HG03558 (cell line): ENCODE results near the gene BMP8B.

Source experiments
- ATAC-seq: cut with Tn5 transposase; IDR thresholded peaks from one replicate; pipeline ENCODE4 v1.9.1; 2021; ENCODE audit warnings: moderate number of reproducible peaks; ENCODE audit not compliant: unreplicated experiment; ENCODE audit errors: extremely low read depth

The BMP8B gene

DNA sequence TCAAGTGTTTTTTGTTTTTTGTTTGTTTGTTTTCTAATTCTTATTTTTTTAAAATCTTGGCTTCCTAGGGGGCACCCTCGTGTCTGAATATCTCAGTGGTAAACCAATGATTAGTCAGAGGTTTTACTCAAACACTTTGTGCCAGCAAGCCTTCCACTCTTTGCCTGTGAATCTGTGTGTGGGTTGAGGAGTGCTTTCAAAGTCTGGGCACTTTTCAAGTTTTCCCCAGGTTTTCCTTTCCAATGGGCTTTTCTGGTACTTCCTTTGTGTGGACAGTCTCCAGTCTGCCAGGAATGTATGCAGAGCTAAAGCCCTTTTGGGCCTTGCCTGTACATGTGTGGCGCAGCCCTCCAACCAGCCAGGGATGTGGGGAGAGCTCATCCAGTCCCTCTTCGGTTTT is 59.6 kb downstream of the BMP8B start:
- no peak for ATAC-seq

DNA sequence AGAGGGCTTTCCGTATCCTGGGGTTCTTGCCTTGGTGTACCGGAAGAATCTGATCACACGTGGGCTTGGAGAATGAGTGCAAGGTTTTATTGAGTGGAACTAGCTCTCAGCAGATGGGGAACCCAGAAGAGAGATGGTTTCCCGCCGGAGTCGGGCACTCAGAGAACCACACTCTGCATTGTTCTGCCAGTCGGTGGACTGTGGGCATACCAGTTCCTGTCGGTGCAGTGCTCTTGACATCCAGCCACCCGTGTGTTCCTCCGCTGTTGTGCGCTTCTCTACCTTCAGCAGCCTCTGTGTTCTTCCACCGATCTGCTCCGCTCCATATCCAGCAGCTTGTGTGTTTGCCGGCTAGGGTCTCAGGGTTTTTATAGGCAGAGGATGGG is 60.7 kb downstream of the BMP8B start:
- ATAC-seq, result no peak

DNA sequence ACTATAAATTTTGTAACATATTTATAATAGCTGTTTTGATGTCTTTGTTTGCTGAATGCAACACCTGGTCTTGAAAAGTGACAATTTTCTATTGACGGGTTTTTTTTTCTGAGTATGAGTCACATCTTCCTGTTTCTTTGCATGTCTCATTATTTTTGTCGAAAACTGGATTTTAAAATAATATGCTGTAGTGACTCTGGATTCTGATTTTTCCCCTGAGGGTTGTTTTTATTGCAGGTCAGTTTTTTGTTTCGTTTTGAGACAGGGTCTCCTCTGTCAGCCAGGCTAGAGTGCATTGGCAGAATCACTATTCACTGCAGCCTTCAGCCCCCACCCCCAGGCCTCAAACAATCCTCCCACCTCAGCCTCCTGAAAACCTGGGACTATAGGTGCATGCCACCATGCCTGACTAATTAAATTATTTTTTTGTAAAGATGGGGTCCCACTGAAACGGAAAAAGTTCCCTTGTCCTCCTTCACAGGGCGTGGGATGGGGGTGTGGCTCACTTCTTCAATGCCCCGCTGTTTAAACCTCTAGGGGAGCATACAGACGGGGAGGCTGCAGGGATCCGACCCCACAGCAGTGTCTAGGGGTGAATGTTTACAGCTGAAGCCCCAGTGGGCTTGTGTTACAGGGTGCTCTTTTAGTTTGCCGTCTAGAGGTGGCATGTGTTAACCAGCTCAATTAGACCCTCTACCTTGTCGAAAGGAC is 61.3 kb downstream of the BMP8B start:
- no peak for ATAC-seq

DNA sequence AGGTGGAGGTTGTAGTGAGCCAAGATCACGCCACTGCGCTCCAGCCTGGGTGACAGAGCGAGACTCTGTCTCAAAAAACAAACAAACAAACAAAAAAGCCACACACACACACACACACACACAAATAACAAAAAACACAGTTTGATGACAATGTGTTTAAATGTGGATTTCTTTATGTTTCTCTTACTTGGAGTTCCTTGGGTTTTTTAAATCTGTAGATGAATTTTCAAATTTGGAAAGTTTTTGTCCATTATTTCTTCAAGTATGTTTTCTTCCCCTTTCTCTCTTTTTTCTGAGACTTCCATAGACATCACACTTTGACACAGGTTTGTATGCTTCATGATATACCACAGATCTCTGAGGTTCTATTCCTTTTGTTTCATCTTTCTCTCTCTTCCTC is 62.1 kb downstream of the BMP8B start:
- ATAC-seq, result no peak

DNA sequence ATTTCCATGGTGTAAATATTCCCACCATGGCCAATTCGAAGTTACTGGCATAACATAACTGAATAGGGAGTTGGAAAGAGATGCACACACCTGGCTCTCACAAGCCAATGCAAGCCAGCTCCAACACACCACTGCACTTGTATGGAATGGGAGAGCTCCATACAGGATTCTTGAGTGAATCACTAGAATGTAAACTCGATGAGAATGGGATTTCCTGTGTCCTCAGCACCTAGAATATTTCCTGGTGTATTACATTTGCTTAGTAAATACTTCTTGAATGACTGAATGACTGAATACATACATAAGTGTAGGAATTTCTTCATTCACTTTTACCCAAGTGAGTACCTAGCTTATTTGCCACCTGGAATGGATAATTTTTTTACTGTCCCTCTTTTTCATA is 66.2 kb downstream of the BMP8B start:
- no peak for ATAC-seq

DNA sequence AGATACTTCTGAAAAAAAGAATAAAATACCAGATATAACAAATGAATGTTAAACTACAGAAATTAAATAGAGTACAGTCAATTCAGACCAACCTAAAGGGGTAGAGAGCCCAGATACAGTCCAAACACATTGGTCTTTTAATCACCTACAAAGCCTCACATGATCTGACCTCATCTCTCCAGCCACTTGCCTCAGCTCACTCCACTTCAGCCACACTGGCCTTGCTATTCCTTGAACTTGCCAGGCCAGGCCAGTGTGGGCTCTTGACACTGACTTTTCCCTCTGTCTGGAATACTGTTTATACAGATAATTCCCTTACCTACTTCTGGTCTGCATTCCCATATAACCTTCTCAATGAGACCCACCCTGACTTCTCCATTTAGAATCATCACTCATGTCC is 67.0 kb downstream of the BMP8B start:
- no peak for ATAC-seq

DNA sequence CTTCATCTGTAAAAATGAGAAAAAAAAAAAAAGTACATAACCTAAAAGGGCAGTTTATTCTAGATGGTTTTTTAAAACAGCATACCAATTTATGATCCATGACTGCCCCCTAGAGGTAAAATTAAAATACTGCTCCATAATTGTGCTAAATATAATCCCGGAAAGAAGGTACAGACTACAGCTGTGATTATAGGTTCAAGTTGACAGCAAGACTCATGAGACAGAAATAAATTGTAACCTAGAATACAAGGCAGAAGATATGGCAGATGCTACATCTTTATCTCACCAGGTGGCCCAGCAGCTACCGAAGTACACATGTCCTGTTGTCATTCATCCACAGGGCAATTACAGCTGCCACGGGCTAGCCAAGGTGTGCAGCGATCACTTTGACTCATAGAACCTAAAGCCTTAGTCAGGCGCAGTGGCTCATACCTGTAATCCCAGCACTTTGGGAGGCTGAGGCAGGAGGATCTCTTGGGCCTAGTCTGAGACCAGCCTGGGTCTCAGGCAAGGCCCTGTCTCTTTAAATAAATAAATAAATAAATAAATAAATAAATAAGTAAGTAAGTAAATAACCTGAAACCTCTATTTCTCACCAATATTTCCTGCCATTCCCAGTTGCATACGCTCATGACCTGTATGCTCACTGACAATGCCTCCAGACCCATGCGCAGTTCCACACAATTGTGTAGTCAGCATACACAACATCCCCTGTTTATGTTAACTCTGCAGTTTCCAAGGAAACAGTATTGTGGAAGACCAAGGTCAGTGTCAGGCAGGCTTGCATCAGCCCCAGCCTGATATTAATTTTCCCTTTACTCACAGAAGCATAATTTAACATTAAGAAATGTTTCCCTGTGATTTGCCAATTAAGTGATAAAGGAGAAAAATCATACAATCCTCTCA is 68.3 kb downstream of the BMP8B start:
- ATAC-seq, result no peak

DNA sequence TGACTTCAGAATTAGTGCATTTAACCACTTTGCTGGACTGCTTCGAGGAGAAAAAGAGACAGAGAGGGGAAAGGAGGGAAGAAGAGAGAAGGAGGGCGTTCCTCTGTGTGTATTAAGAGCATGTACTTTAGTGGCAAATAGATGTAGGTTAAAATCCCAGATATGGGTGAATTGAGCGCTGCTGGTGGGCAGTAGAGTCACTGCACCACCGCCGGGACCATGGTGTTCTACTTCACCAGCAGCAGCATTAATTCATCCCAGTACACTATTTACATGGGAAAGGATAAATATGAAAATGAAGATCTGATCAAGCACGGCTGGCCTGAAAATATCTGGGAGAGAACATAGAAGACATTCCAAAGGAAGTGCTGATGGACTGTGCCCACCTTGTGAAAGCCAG is 70.9 kb downstream of the BMP8B start:
- no peak for ATAC-seq

DNA sequence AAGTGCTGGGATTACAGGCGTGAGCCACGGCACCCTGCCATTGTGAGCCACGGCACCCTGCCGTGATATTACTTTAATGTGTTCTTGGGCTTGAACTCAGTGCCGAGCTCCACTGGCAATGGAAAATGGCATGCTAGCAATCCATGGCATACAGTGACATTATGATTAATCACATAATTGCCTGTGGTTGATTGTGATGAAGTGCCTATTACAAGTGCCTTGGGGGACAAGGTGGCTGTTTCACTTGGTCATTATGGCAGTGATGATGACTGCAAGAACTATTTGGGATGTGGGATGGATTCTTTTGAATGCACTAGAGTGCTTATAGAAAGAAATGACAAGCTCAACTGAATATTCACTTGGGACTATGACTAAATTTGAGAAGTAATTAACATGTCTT is 75.1 kb downstream of the BMP8B start:
- no peak for ATAC-seq

DNA sequence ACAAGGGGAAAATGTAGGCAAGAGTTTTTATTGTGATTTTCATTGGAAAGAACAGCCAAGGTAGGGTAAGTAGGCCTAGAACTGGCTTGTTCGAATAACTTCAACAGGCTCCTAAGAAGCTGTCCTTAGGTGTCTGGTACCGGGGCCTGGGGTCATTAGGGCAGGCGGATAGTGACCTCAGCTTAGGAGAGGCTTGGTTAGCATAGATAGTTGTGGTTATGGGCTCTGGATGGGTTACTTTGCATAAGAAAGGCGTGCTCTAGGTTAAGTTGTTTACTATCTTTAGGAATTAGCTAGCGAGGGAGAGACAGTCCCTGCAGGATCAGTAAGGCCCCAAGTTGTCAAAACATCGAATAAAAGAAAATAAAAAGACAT is 76.7 kb downstream of the BMP8B start:
- no peak for ATAC-seq

DNA sequence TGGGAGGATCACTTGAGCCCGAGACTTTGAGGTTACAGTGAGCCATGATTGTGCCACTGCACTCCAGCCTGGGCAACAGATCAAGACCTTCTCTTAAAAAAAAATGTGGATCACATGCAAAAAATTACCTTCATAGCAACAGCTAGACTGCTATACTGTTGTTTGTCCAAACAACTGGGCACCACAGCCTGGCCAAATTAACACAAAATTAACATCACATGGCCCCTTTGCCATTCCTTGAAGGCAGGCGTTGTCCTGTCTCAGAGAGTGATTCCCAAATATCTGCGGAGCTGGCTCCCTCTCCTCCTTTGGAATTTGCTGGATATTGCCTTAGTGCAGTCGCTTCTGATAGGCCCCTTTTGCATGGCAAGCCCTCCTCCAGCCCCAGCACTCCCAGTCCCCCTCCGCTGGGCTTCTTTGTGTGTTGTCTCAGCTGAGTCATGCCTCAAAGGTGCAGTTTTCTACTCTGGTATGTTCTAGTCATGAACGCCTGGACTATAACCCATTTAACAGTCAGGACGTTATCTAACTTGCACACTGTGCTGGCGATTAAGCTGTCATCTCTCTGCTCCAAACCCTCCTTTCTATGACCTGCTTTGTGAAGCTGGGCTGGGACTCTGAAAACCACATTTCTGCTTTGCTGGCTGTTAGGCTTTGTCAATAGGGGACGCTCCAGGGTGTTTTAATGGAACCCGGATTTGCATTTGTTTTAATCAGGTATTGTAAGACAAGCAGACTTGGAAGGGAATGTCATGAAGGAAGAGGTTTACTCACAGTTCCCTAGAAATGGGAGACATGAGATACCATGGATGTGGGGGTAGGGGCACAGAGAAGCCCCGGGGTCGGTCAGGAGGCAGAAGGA is 77.3 kb downstream of the BMP8B start:
- no peak for ATAC-seq

DNA sequence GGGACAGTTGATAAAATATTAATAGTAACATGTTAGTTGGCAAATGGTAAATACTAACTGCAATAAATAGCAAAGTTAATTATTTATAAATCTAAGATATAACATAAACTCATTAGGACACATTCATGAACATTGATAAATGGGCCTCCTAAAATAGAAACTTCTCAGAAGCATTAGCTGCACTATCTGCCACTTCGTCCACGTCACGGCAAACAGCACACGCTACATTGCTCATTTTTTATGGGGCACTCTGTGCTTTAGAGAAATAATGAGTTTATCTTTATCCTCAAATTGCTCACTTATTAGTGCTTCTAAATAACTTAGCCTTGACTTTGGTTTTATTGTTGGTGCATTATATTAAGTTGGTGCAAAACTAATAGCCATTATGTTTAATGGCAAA is 81.2 kb downstream of the BMP8B start:
- no peak for ATAC-seq
